ENCODE data around the gene CSNK1A1L. TPM values are rescaled to one million over a fixed set of nuclear protein-coding genes. Genes with fewer than 3 reads are reported as not detected.

The CSNK1A1L gene
- total and polyA plus RNA-seq, 2 donors (not counting 1 experiment from before 2014, with no cell fraction given), result not detected

- Histone ChIP-seq H3K27ac (ENCODE audit: low read length in 2 of 2) (no peak overlapping the region), H3K4me1 (ENCODE audit: control insufficient read depth in 2 of 2, insufficient read depth in 2 of 2, low read length in 2 of 2) (no peaks in the 10 kb centered on the region), H3K4me3 (ENCODE audit: control extremely low read depth in 1 of 5, extremely low read depth in 1 of 5, insufficient read depth in 1 of 5, low read depth in 2 of 5, low read length in 4 of 5) (no peak overlapping the region), H3K79me2 (ENCODE audit: control insufficient read depth, insufficient read depth, low read length) (no peaks in the 10 kb centered on the region), H4K20me1 (ENCODE audit: control insufficient read depth, insufficient read depth, low read length, poor library complexity, severe bottlenecking) (no peaks in the 10 kb centered on the region), H3K36me3 (replicated peaks in 1 of 2; ENCODE audit: control extremely low read depth in 1 of 2, control insufficient read depth in 1 of 2, extremely low read depth in 1 of 2, insufficient read depth in 2 of 2, low read length in 1 of 2) (no peaks in the 10 kb centered on the region), H3K4me2 (replicated peaks; ENCODE audit: low read depth, low read length, poor library complexity, severe bottlenecking) (no peak overlapping the region), H3K9me3 (ENCODE audit: control extremely low read depth in 1 of 3, control insufficient read depth in 2 of 3, insufficient read depth in 1 of 3, low read length in 2 of 3) (no peaks in the 10 kb centered on the region), H3K9ac (ENCODE audit: low read length) (no peak overlapping the region), H3K27me3 (replicated peaks in 1 of 4; ENCODE audit: control extremely low read depth in 1 of 4, control insufficient read depth in 3 of 4, insufficient read depth in 4 of 4, low read length in 3 of 4) (no peaks in the 10 kb centered on the region), H2AFZ (ENCODE audit: insufficient read depth, low read depth, low read length, poor library complexity, severe bottlenecking) (no peak overlapping the region)
- H3K4me1 Mint-ChIP-seq, result no peaks in the 10 kb centered on the region
- H3K9me3 Mint-ChIP-seq (ENCODE audit: insufficient read depth), result no peaks in the 10 kb centered on the region
- TF ChIP-seq EZH2 (IDR thresholded peaks at IDR 0.05; ENCODE audit: borderline replicate concordance, insufficient read depth, low read depth, low read length, poor library complexity, severe bottlenecking) (no peak), CTCF (IDR thresholded peaks at IDR 0.05) (no peak)
- DNase-seq (no peak), ATAC-seq (ENCODE audit: low read depth) (no peak)
- POLR2A ChIA-PET, result no interaction called here
- CTCF ChIA-PET, result interaction anchor here (0.5 kb wide), 1 partner anchor 1740 kb away, joined by 4 read pairs; no protein-coding TSS in a partner anchor
- no peak overlapping the region for H3K27ac Mint-ChIP-seq
- H3K4me3 Mint-ChIP-seq, result no peak overlapping the region
- no CpG with 5 or more reads among the region's 3 CpGs for WGBS (ENCODE audit: insufficient coverage)
- H3K27me3 Mint-ChIP-seq, result no peaks in the 10 kb centered on the region
- intact Hi-C loops (cut with micrococcal nuclease), result no loop called here
These were observed 25.6 kb upstream of the CSNK1A1L start for GRCh38 chr13:37131092-37131491.

GRCh38 chr13:37129866-37130265, 24.4 kb upstream of the CSNK1A1L start:
- Histone ChIP-seq H3K9me3 (ENCODE audit: control extremely low read depth in 1 of 3, control insufficient read depth in 2 of 3, insufficient read depth in 1 of 3, low read length in 2 of 3) (no peaks in the 10 kb centered on the region), H3K4me1 (ENCODE audit: control insufficient read depth in 2 of 2, insufficient read depth in 2 of 2, low read length in 2 of 2) (no peaks in the 10 kb centered on the region), H4K20me1 (ENCODE audit: control insufficient read depth, insufficient read depth, low read length, poor library complexity, severe bottlenecking) (no peaks in the 10 kb centered on the region), H3K4me2 (replicated peaks; ENCODE audit: low read depth, low read length, poor library complexity, severe bottlenecking) (no peak overlapping the region), H2AFZ (ENCODE audit: insufficient read depth, low read depth, low read length, poor library complexity, severe bottlenecking) (no peak overlapping the region), H3K79me2 (ENCODE audit: control insufficient read depth, insufficient read depth, low read length) (no peaks in the 10 kb centered on the region), H3K27ac (ENCODE audit: low read length in 2 of 2) (no peak overlapping the region), H3K36me3 (replicated peaks in 1 of 2; ENCODE audit: control extremely low read depth in 1 of 2, control insufficient read depth in 1 of 2, extremely low read depth in 1 of 2, insufficient read depth in 2 of 2, low read length in 1 of 2) (no peaks in the 10 kb centered on the region), H3K27me3 (replicated peaks in 1 of 4; ENCODE audit: control extremely low read depth in 1 of 4, control insufficient read depth in 3 of 4, insufficient read depth in 4 of 4, low read length in 3 of 4) (no peaks in the 10 kb centered on the region), H3K4me3 (ENCODE audit: control extremely low read depth in 1 of 5, extremely low read depth in 1 of 5, insufficient read depth in 1 of 5, low read depth in 2 of 5, low read length in 4 of 5) (no peak overlapping the region), H3K9ac (ENCODE audit: low read length) (no peak overlapping the region)
- no peaks in the 10 kb centered on the region for H3K27me3 Mint-ChIP-seq
- intact Hi-C loops (cut with micrococcal nuclease), result no loop called here
- CTCF ChIA-PET, result no interaction called here
- H3K9me3 Mint-ChIP-seq (ENCODE audit: insufficient read depth), result no peaks in the 10 kb centered on the region
- ATAC-seq (ENCODE audit: low read depth), result no peak
- H3K4me3 Mint-ChIP-seq, result no peak overlapping the region
- POLR2A ChIA-PET, result no interaction called here
- no peak overlapping the region for H3K27ac Mint-ChIP-seq
- no peaks in the 10 kb centered on the region for H3K4me1 Mint-ChIP-seq
- no peak for DNase-seq
- 100% methylated on average over 3 of the region's 4 CpGs for WGBS (ENCODE audit: insufficient coverage)
- no peak for TF ChIP-seq EZH2 (IDR thresholded peaks at IDR 0.05; ENCODE audit: borderline replicate concordance, insufficient read depth, low read depth, low read length, poor library complexity, severe bottlenecking)
- TF ChIP-seq CTCF (IDR thresholded peaks at IDR 0.05), result no peak

Measured in B cell (primary cell).